ENCODE results near the gene CPNE2.
"Not testable (repeated sequence)": the region's sequence is repeated elsewhere in the genome, so short reads cannot be mapped to it uniquely, and the experiment has no call there.

Gene CPNE2

DNA sequence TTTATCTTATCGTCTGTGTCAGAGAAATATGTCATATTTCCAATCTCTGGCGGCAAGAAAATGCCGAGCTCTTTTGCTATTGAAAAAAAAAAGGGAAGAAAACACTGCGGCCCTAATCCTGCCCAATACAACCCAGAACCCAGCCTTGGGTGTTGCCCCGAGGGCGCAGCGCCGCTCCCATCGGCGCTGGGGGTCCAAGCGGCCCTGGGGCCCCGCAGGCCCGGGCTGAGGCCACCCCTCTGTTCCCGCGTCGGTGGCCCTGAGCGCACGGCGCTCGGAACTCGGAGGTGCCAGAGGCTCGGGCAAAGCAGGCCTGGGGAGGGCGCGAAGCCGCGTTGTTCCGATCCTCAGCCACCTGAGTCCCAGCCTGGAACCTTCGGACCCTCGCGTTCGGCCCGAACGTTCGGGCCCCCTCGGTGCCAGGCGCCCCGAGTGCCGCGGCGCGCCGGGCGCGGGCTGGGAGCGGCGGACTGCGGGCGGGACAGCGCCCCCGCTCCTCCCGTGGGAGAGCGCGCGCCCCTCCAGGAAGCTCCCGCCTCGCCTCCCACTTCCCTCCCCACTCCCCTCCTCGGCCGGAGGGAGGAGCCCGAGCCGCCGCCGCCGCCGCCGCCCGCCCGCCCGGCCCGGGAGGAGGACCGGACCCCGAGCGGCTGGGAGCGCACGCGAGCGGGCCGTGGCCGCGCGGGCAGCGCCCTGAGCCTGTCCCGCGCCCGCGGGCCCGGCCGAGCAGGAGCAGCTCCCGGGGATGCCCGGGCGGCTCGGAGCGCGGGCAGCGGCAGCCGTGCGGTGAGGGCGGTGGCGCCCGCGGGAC lies at the start of gene CPNE2:
CPNE2 (plus strand) TSS at position 609 of the 811 bp plus-strand sequence. CDS start 18,160 bp downstream, outside the sequence.
- DNase-seq: no peak

GRCh38 chr16:57043248-57043647 lies 49.1 kb upstream of the CPNE2 start:
- no peak for DNase-seq

GRCh38 chr16:57044931-57045693 lies 47.3 kb upstream of the CPNE2 start:
- DNase-seq: no peak

- no peak for DNase-seq
Measured at GRCh38 chr16:57045694-57046381, 46.5 kb upstream of the CPNE2 start.

DNA sequence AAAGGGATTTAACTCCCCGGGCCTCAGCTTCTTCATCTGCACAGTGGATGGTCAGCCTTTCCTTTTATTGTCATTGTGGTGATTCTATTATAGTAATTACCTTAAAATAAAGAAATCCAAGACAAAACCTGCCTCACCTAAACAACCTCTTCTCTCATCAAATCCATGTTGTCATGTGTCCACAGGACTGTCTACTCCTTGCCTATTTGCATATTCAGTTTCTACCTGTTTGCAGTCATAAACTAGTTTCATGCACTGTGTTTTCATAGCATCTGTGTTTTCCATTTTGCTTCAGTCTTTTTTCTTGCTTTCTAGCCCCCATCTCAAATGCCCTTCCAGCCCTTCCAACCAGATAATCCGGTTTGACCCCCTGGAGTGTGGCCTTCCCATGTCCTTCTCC lies 44.3 kb upstream of the CPNE2 start:
- DNase-seq: no peak

GRCh38 chr16:57049678-57050077 lies 42.7 kb upstream of the CPNE2 start:
- DNase-seq: no peak

- DNase-seq: no peak
Measured at GRCh38 chr16:57051696-57052228, 40.6 kb upstream of the CPNE2 start.

DNA sequence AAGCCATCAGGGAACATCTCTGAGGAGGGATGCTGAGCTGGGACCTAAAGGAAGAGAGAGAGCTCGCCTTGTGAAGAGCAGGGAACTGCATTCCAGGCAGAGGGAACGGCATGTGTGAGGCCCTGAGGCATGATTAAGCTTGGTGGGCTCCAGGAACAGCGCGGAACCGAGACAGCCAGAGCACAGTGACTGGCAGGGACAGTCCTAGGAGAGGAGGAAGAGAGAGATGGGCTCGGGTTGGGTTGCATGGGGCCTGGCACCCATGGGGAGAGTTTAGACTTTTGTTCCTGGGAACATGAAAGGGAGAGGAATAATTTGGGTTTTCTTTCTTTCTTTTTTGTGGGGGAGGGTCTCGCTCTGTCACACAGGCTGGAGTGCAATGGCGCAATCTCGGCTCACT lies 39.2 kb upstream of the CPNE2 start:
- DNase-seq: no peak

DNA sequence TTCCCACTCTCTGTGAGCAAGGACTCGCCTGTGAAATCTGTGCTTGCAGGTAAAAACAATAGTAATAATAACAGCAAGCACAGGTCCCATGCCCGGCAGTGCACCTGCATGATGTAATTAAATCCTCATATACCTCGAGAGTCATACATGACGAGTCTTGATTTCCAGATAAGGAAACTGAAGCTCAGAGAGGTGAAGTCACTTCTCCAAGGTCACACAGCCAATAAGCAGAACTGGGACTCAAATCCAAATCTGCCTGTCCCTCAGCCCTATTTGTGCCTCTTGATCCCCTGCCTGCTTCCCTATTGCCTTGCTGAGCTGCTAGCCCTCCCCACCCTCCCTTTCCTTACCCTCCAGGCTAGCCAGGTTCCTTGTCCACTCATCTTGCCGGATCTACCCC lies 38.0 kb upstream of the CPNE2 start:
- no peak for DNase-seq

DNA sequence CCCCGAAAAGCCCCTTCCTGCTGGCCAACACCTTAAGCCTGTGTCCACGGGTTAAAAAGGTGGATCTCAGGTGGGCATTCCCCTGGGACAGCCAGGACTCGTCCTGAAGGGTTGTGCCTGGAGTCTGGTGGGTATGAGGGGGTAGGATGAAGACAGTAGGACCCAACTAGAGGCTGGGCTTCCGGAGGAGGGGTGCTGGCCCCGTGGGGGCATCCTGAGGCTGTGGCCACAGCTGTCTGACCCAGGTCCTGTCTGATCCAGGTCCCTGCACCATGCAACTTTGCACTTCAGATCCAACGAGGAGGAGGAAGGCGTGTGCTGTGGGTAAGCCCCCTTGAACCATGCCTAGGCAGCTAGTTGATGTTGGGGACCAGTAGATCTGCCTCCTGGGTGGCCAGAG lies 37.6 kb upstream of the CPNE2 start:
- no peak for DNase-seq

DNA sequence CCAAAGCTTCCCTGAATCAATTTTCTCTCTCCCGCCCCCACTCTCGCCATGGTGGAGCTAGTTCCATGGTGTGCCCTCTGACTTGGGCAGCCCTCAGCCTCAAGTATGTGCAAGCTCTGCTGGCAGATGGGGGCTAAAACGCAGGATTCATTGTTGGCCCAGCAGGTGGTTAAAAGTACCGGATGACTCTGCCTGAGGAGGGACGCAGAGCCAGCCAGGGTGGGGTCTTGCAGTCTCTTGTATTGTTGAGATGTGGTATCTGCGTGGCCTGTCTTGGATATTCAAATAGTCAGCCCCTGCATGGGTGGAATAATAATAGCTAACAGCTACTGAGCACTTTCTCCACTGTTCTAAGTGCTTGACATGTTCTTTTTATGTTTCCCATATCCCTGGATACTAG lies 36.7 kb upstream of the CPNE2 start:
- no peak for DNase-seq

DNA sequence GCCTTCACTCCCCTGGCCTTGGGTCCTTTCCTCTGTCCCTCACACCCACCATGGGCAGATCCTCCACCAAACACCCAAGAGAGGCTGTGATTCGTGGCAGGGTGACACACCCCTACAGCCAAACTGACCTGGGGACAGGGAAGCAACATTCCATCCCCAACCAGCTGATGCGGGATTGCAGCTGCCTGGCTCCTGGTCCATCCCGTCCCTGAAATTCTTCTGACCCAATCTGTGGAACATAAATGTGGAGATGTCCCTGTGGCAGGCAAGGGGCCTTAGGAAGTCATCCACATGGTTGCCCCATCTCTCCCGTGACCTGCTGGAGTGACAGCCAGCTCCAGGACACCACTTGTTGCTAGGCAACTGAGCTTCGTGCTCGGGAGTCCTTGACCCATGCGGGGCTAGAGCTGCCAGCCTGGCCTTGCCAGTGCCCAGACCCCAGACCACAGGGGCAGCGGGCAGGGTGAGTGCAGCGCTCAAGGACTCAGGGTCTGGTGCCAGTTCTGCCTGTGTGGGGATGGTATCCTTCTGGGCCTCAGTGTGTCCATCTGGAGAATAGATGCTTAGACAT lies 34.0 kb upstream of the CPNE2 start:
- no peak for DNase-seq

GRCh38 chr16:57060323-57061083 lies 31.9 kb upstream of the CPNE2 start:
- DNase-seq: no peak

DNA sequence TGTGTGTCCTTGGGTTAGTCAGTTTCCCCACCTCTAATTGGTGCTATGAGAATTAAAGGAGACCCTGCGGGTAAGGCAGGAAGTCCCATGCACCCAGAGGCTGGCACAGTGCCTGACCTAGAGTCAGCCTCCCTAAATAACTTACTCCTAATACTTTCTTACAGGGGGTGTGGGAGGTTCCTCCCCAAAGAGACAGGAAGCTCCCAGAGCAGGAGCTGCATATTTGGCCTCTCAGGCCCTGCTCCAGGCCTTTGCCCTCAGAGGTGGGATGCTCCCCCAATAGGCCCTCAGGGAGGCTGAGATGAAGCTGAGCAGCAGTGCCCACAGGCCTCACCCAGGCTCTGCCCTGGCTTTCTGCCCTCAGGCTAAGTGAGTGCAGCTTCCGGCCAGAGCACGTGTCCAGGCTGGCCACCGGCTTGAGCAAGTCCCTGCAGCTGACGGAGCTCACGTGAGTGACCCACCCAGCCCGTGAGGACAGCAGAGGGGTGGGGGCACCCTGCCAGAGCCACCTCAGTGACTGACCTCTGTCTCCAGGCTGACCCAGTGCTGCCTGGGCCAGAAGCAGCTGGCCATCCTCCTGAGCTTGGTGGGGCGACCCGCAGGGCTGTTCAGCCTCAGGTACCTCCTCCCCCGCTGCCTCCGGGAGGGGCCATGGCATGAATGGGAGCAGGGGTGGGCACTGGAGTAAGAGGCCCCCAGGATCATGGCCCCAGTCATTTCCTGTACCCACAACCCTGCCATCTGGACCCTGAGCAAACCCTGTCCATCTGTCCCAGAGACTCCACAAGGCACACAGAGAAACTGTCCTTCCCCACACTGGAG lies 31.1 kb upstream of the CPNE2 start:
- DNase-seq: no peak

DNA sequence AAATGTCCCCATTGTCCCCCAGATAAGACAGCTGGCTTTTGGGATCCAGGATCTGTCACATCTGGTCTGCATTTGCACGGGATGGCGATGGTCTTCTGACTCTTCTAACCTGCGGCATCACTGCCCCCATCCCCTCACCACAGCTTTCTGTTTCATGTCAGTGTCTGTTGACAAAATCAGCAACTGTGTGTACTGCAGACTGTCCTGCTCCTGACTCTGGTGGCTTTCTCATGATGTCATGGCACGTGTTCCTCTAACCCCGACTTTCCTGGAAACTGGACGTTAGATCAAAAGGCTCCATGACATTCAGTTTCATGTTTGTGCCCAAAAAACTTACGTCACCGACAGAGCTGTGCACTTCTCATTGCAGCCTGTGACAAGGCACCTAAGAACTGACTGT lies 30.1 kb upstream of the CPNE2 start:
- no peak for DNase-seq

GRCh38 chr16:57063189-57063588 lies 29.2 kb upstream of the CPNE2 start:
- not testable (repeated sequence) for DNase-seq

- DNase-seq: no peak
Measured at GRCh38 chr16:57064995-57065394, 27.4 kb upstream of the CPNE2 start.

DNA sequence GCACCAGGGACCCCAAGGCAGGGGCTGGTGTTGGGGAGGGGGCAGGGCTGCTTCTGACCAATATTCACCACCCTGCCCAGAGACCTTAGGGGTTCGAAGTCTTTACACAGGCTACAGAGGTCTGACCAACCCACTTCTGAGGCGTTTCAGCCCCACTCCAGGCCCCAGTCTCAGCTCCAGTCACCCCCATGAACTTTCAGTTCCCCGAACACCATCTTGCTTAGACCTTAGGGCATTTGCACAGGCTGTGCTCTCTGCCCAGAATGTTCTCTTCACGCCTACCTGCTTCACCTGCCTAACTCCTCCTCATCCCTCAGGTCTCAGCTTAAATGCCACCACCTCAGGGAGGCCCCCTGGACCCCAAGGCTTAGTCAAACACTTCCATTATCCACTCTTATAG lies 25.8 kb upstream of the CPNE2 start:
- DNase-seq: no peak

DNA sequence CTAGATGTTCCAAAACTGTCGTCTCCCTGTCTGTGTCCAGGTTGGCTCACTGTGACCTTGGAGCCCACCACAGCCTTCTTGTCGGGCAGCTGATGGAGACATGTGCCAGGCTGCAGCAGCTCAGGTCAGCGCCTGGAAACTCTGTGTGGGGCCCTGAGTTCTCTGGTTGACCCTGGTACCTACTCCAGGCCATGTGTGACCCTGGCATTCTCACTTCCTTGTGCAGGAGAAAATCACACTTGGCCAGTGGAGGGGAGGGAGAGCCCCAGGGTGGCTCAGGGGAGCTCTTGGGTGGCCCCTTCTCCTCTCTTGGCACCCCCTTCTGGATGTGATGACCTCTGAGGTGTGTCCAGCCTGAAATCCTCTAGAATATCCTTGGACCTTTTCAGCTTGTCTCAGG lies 25.0 kb upstream of the CPNE2 start:
- no peak for DNase-seq

GRCh38 chr16:57069053-57069452 lies 23.3 kb upstream of the CPNE2 start:
- DNase-seq: no peak

DNA sequence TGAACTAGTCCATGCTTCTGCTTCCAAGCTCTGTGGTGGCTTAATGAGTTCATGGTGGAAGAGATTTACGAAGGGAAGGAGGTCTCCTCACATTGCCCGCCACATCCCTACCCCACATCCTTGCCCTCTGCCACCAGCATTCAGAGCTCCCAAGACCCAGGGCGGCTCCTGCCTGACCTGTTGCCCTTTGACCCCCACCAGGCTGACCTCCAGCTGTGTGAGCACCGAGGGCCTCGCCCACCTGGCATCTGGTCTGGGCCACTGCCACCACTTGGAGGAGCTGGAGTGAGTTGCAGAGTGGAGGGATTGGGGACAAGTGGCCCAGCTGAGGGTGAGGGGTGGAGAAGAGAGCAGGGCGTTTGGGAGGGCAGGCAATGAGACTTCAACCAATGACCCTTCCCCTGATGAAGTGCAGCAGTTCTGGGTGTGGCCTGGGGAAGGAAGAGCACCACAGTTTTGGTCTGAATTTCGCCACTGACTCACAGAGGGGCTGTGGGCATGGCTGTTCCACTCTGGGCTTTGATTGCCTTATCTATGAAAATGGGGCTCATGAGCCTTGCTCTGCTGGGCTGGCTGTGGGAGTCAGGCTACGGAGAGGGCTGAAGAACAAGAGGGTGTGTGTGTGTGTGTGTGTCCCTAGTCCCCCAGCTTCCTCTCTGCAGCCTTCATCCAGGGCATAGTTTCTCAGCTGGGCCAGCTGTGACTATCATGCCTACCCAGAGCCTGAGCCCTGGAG lies 22.6 kb upstream of the CPNE2 start:
- no peak for DNase-seq
